GM12878 (cell line): ENCODE results near the gene DFFB.

ENCODE experiments used
- BHLHE40 ChIP-seq, 2 experiments: fragments of 450-650 bp in 1 of 2; IDR thresholded peaks; 2 replicates each; pipeline ENCODE4 v1.6.1; 2011 to 2017; ENCODE audit warnings: low read depth in 2 of 2, borderline replicate concordance in 1 of 2, improper control_type of control experiment in 1 of 2, low read length in 1 of 2, mild to moderate bottlenecking in 1 of 2
- CREM ChIP-seq: IDR thresholded peaks from 2 replicates; pipeline ENCODE4 v1.6.1; 2014; ENCODE audit warnings: antibody characterized with exemption, low read depth
- FOXM1 ChIP-seq: IDR thresholded peaks from 2 replicates; pipeline ENCODE4 v1.6.1; 2012; ENCODE audit warnings: low read depth, mild to moderate bottlenecking, inconsistent platforms, low read length, moderate library complexity
- GABPA ChIP-seq: IDR thresholded peaks from 2 replicates; pipeline ENCODE4 v1.6.1; 2014; ENCODE audit warnings: antibody characterized with exemption, low read depth, mild to moderate bottlenecking, inconsistent platforms
- JUNB ChIP-seq: IDR thresholded peaks from 2 replicates; pipeline ENCODE4 v1.6.1; 2016; ENCODE audit warnings: antibody characterized with exemption, mild to moderate bottlenecking
- NR2C1 ChIP-seq: fragments of 450-650 bp; IDR thresholded peaks from 2 replicates; pipeline ENCODE4 v1.6.1; 2017; ENCODE audit warnings: antibody characterized with exemption, mild to moderate bottlenecking, moderate library complexity
- POLR2A ChIP-seq: IDR thresholded peaks from 2 replicates; pipeline ENCODE4 v1.6.1; 2011; ENCODE audit warnings: low read depth, mild to moderate bottlenecking, low read length
- ZNF217 ChIP-seq: fragments of 450-650 bp; IDR thresholded peaks from 2 replicates; pipeline ENCODE4 v1.6.1; 2017; ENCODE audit warnings: antibody characterized with exemption, mild to moderate bottlenecking
- TF ChIP-seq, protein P1 (sequence below), 3 experiments: IDR thresholded peaks in 2 of 3; conservative IDR thresholded peaks in 1 of 3; 2 replicates each; pipeline ENCODE4 v1.5.1; 2011; ENCODE audit warnings: low read depth in 3 of 3, low read length in 3 of 3, mild to moderate bottlenecking in 3 of 3, control low read depth in 2 of 3, moderate library complexity in 2 of 3, inconsistent platforms in 1 of 3, mixed read lengths in 1 of 3; ENCODE audit not compliant: control insufficient read depth in 2 of 3, insufficient read depth in 1 of 3; ENCODE audit errors: extremely low read depth in 1 of 3

GRCh38 chr1:3831689-3832088, 25.6 kb upstream of the DFFB start:
- TF ChIP-seq NR2C1 = no peak
- TF ChIP-seq, protein P1, sequence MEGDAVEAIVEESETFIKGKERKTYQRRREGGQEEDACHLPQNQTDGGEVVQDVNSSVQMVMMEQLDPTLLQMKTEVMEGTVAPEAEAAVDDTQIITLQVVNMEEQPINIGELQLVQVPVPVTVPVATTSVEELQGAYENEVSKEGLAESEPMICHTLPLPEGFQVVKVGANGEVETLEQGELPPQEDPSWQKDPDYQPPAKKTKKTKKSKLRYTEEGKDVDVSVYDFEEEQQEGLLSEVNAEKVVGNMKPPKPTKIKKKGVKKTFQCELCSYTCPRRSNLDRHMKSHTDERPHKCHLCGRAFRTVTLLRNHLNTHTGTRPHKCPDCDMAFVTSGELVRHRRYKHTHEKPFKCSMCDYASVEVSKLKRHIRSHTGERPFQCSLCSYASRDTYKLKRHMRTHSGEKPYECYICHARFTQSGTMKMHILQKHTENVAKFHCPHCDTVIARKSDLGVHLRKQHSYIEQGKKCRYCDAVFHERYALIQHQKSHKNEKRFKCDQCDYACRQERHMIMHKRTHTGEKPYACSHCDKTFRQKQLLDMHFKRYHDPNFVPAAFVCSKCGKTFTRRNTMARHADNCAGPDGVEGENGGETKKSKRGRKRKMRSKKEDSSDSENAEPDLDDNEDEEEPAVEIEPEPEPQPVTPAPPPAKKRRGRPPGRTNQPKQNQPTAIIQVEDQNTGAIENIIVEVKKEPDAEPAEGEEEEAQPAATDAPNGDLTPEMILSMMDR (IDR thresholded peaks at IDR 0.05 in 2 of 3, conservative IDR thresholded peaks at IDR 0.05 in 1 of 3; ENCODE audit: control insufficient read depth in 2 of 3, extremely low read depth in 1 of 3, insufficient read depth in 1 of 3, low read depth in 3 of 3, low read length in 3 of 3) = no peak
- TF ChIP-seq JUNB = no peak
- TF ChIP-seq POLR2A = no peak
- TF ChIP-seq FOXM1 = no peak
- no peak for TF ChIP-seq GABPA
- TF ChIP-seq BHLHE40 (IDR thresholded peaks at IDR 0.05; ENCODE audit: borderline replicate concordance in 1 of 2, low read depth in 2 of 2, low read length in 1 of 2) = no peak
- TF ChIP-seq ZNF217 = no peak
- TF ChIP-seq CREM = no peak
